GM12878 (cell line): Measurements from ENCODE around the gene LARP7.

Experiments
- ATF2 ChIP-seq: IDR thresholded peaks from 2 replicates; pipeline ENCODE4 v1.6.1; 2012; ENCODE audit warnings: low read length, inconsistent platforms
- BCL3 ChIP-seq: IDR thresholded peaks from 2 replicates; pipeline ENCODE4 v1.6.1; 2011; ENCODE audit warnings: borderline replicate concordance, low read depth, mild to moderate bottlenecking, moderate library complexity, low read length; ENCODE audit not compliant: insufficient read depth, poor library complexity, severe bottlenecking
- CREB1 ChIP-seq: IDR thresholded peaks from 2 replicates; pipeline ENCODE4 v1.6.1; 2012; ENCODE audit warnings: low read depth, mild to moderate bottlenecking, inconsistent platforms
- CTCF ChIP-seq, 3 experiments: IDR thresholded peaks in 2 of 3; conservative IDR thresholded peaks in 1 of 3; 2 replicates each; pipeline ENCODE4 v1.5.1; 2011; ENCODE audit warnings: low read depth in 3 of 3, low read length in 3 of 3, mild to moderate bottlenecking in 3 of 3, control low read depth in 2 of 3, moderate library complexity in 2 of 3, inconsistent platforms in 1 of 3, mixed read lengths in 1 of 3; ENCODE audit not compliant: control insufficient read depth in 2 of 3, insufficient read depth in 1 of 3; ENCODE audit errors: extremely low read depth in 1 of 3
- HCFC1 ChIP-seq: fragments of 150-350 bp; IDR thresholded peaks from 2 replicates; pipeline ENCODE4 v1.6.1; 2014; ENCODE audit warnings: low read length
- LARP7 ChIP-seq: fragments of 450-650 bp; IDR thresholded peaks from 2 replicates; pipeline ENCODE4 v1.6.1; 2017; ENCODE audit warnings: mild to moderate bottlenecking
- NFXL1 ChIP-seq: fragments of 450-650 bp; IDR thresholded peaks from 2 replicates; pipeline ENCODE4 v1.6.1; 2017; ENCODE audit warnings: antibody characterized with exemption, mild to moderate bottlenecking, borderline replicate concordance
- NFYA ChIP-seq: IDR thresholded peaks from 2 replicates; pipeline ENCODE4 v1.6.1; 2011; ENCODE audit warnings: low read depth, mild to moderate bottlenecking, low read length, improper control_type of control experiment, borderline replicate concordance
- POLR2A ChIP-seq: IDR thresholded peaks from 2 replicates; pipeline ENCODE4 v1.6.1; 2011; ENCODE audit warnings: low read depth, mild to moderate bottlenecking, low read length
- REST ChIP-seq: IDR thresholded peaks from 2 replicates; pipeline ENCODE4 v1.6.1; 2012; ENCODE audit warnings: mild to moderate bottlenecking, low read depth, low read length
- SMC3 ChIP-seq: IDR thresholded peaks from 2 replicates; pipeline ENCODE4 v1.6.1; 2011; ENCODE audit warnings: low read length, improper control_type of control experiment, borderline replicate concordance
- SPI1 ChIP-seq: IDR thresholded peaks from 2 replicates; pipeline ENCODE4 v1.6.1; 2011; ENCODE audit warnings: low read depth, mild to moderate bottlenecking, low read length, moderate library complexity, borderline replicate concordance; ENCODE audit not compliant: insufficient read depth
- ZNF24 ChIP-seq: fragments of 450-650 bp; IDR thresholded peaks from 2 replicates; pipeline ENCODE4 v1.6.1; 2017; ENCODE audit warnings: antibody characterized with exemption, mild to moderate bottlenecking

- TF ChIP-seq BCL3 (no peak), CREB1 (no peak), CTCF (IDR thresholded peaks at IDR 0.05 in 2 of 3, conservative IDR thresholded peaks at IDR 0.05 in 1 of 3; ENCODE audit: control insufficient read depth in 2 of 3, extremely low read depth in 1 of 3, insufficient read depth in 1 of 3, low read depth in 3 of 3, low read length in 3 of 3) (no peak), HCFC1 (no peak), NFXL1 (no peak), LARP7 (no peak), POLR2A (no peak), NFYA (no peak), ZNF24 (no peak), SPI1 (no peak), SMC3 (no peak), REST (no peak), ATF2 (no peak)
These were observed 5.6 kb downstream of the LARP7 start for GRCh38 chr4:112642526-112642925.
